Transverse colon (tissue), 4 donors: ENCODE data around the gene TMX1. TPM values are rescaled to one million over a fixed set of nuclear protein-coding genes. Genes with fewer than 3 reads are reported as not detected.

Experiments used
- DNase-seq: peaks from one replicate; pipeline ENCODE4 v3.0.0-alpha.2; 2019
- H3K27ac ChIP-seq, 4 donors: fragments of 200-600 bp; sonication (generic); 2 replicates each; pipeline ENCODE4 v1.5.1; 2016 to 2018; ENCODE audit warnings: inconsistent platforms in 4 of 4
- H3K27me3 ChIP-seq: fragments of 200-600 bp; sonication (generic); 2 replicates; pipeline ENCODE4 v1.5.1; 2017; ENCODE audit warnings: inconsistent platforms
- H3K36me3 ChIP-seq, 4 donors: fragments of 200-600 bp; sonication (generic); 2 replicates each; pipeline ENCODE4 v1.5.1; 2017 to 2019; ENCODE audit warnings: inconsistent platforms in 4 of 4
- H3K4me1 ChIP-seq, 4 donors: fragments of 200-600 bp; sonication (generic); 2 replicates each; pipeline ENCODE4 v1.5.1; 2017 to 2020; ENCODE audit warnings: inconsistent platforms in 4 of 4
- H3K4me3 ChIP-seq, 4 donors: fragments of 200-600 bp; sonication (generic); 1 replicate in 1 of 4; 2 replicates in 3 of 4; pipeline versions ENCODE4 v1.5.1 to v1.6.1; 2017 to 2019; ENCODE audit warnings: inconsistent platforms in 4 of 4
- H3K9me3 ChIP-seq, 2 donors: fragments of 200-600 bp; sonication (generic); 2 replicates each; pipeline ENCODE4 v1.5.1; 2017 to 2019; ENCODE audit warnings: inconsistent platforms in 2 of 2
- CTCF ChIP-seq, 5 experiments: fragments of 200-600 bp in 3 of 5; fragments of 450-650 bp in 2 of 5; sonication (generic) in 3 of 5; IDR thresholded peaks; 1 replicate in 2 of 5; 2 replicates in 3 of 5; pipeline ENCODE4 v1.5.1; 2016 to 2017; ENCODE audit warnings: antibody characterized with exemption in 5 of 5, inconsistent platforms in 3 of 5, mild to moderate bottlenecking in 2 of 5, moderate library complexity in 1 of 5
- EP300 ChIP-seq: sonication (generic); formaldehyde crosslinking; IDR thresholded peaks from one replicate; pipeline ENCODE4 v1.6.1; 2017; ENCODE audit warnings: antibody characterized with exemption, low read depth
- POLR2A ChIP-seq: fragments of 450-650 bp; IDR thresholded peaks from one replicate; pipeline ENCODE4 v1.6.1; 2016; ENCODE audit warnings: antibody characterized with exemption, mild to moderate bottlenecking, moderate library complexity
- POLR2AphosphoS5 ChIP-seq, 3 donors: sonication (generic); formaldehyde crosslinking; IDR thresholded peaks; one replicate each; pipeline ENCODE4 v1.6.1; 2016; ENCODE audit warnings: antibody characterized with exemption in 3 of 3
- WGBS, 2 donors: methylation state at CpG; one replicate each; pipeline ENCODE4 v1.1.5; 2018; ENCODE audit warnings: low coverage in 1 of 2; 5-methylcytosine and 5-hydroxymethylcytosine counted together
- in situ Hi-C, 4 donors: fragments of 200-750 bp; cut with MboI; loops; one replicate each; pipeline versions ENCODE4 v1.15.0 to v1.15.1; 2017; ENCODE audit warnings: low sequenced_read_pairs in 3 of 4, low pct_ligation_motif_present in 1 of 4, low pct_unique_long_range_greater_than_20kb in 1 of 4
- intact Hi-C: fragments of 100-400 bp; cut with DNase I; formaldehyde crosslinking; loops from one replicate; pipeline ENCODE4 v1.15.1; 2023; ENCODE audit warnings: low total_unique reads
- total RNA-seq, 4 donors: library from RNA; depleted of rRNA; stranded (reverse); fragments of >200 nt; gene quantifications; one replicate each; pipeline ENCODE4 v1.1.0, GENCODE V29; 2016

Gene TMX1
- total RNA-seq, 4 donors from 2014 or later: 8.0 to 44.5 (median 35.1) TPM

- TF ChIP-seq CTCF (IDR thresholded peaks at IDR 0.05): no peak
- TF ChIP-seq EP300: no peak
- no peak for TF ChIP-seq POLR2AphosphoS5 (IDR thresholded peaks at IDR 0.05)
- no peak for TF ChIP-seq POLR2A
- H3K9me3 ChIP-seq: no peaks in the 10 kb centered on the region
- H3K27ac ChIP-seq: no peak overlapping the region
- no peaks in the 10 kb centered on the region for H3K27me3 ChIP-seq
- 89 to 100% methylated on average over 1 to 3 of the region's 3 CpGs for WGBS, 2 donors
- H3K36me3 ChIP-seq: no peaks in the 10 kb centered on the region
- H3K4me3 ChIP-seq: no peak overlapping the region
- H3K4me1 ChIP-seq: peaks cover 5 to 18% (median 9%) of the 10 kb centered on the region in 4 donors
- in situ Hi-C loops: loop anchor here (25.0 kb wide), 2 partner anchors 665 to 690 kb away; partner anchors contain the start of gene RTRAF (in 2 of the 4)
- DNase-seq: no peak
- intact Hi-C loops: no loop called here
Measured at GRCh38 chr14:51297066-51297465, 57.0 kb downstream of the TMX1 start.

- Histone ChIP-seq H3K9me3 (no peaks in the 10 kb centered on the region), H3K4me3 (no peak overlapping the region), H3K27ac (no peak overlapping the region), H3K36me3 (no peaks in the 10 kb centered on the region), H3K4me1 (no peaks in the 10 kb centered on the region), H3K27me3 (no peaks in the 10 kb centered on the region)
- WGBS, 2 donors: 88 to 90% methylated on average over 1 of the region's 1 CpG
- intact Hi-C loops (no loop called here), in situ Hi-C loops (loop anchor here (25.0 kb wide), 2 partner anchors 663 to 688 kb away; partner anchors contain the start of gene RTRAF (in 2 of the 4))
- DNase-seq: no peak
- TF ChIP-seq POLR2AphosphoS5 (IDR thresholded peaks at IDR 0.05): no peak
- TF ChIP-seq CTCF (IDR thresholded peaks at IDR 0.05): no peak
- TF ChIP-seq POLR2A: no peak
- no peak for TF ChIP-seq EP300
Measured at GRCh38 chr14:51298895-51299294, 58.8 kb downstream of the TMX1 start.

DNA sequence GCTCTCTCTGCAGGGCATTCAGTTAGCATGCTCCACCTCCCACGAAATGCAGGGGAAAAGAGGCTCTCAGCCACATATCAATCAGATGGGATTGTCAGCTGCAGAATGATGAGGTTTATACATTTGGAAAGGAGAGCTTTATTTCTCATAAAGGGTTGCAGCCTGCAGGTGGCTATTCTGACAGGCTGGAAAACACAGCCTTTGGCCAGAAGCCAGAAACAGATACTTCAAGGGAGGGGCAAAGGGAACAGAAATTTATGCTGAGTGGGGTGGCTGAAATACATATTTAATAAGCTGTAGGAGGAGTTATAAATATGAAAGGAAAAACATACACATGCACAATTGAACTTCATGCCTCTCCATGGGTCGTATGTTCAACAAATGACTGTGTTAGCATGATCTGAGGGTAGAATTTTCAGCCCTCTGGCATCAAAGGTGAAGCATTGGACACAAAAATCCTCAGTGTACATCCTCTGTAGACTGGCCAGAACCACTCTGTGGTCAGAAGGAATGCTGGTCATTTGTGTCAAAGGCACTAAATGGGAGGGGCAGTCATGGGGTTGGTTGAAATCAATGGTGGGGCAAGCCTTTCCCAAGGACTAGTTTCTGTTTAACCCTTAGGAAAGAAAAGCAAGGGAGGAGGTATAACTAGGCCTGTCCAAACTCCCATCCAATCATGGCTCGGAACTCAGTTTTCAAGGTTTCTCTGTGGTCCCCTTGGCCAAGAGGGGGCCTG, 62.4 kb downstream of the TMX1 start:
- no peak for DNase-seq
- in situ Hi-C loops (no loop called here), intact Hi-C loops (no loop called here)
- TF ChIP-seq POLR2AphosphoS5 (IDR thresholded peaks at IDR 0.05) (no peak), CTCF (IDR thresholded peaks at IDR 0.05) (no peak), POLR2A (no peak), EP300 (no peak)
- Histone ChIP-seq H3K4me1 (peaks cover 0 to 6% (median 0%) of the 10 kb centered on the region in 4 donors), H3K27me3 (no peaks in the 10 kb centered on the region), H3K9me3 (no peaks in the 10 kb centered on the region), H3K4me3 (no peak overlapping the region), H3K36me3 (no peaks in the 10 kb centered on the region), H3K27ac (no peak overlapping the region)
- 74 to 80% methylated on average over 2 to 3 of the region's 3 CpGs for WGBS, 2 donors

- peak overlapping the region in 2 of 4 donors; percentile 15 to 30 for H3K27ac ChIP-seq
- H3K27me3 ChIP-seq: no peaks in the 10 kb centered on the region
- no peaks in the 10 kb centered on the region for H3K36me3 ChIP-seq
- no peaks in the 10 kb centered on the region for H3K9me3 ChIP-seq
- peaks cover 0 to 6% (median 0%) of the 10 kb centered on the region in 4 donors for H3K4me1 ChIP-seq
- no peak for DNase-seq
- WGBS, 2 donors: 48 to 63% methylated on average over 4 to 5 of the region's 5 CpGs
- in situ Hi-C loops: no loop called here
- H3K4me3 ChIP-seq: no peak overlapping the region
- TF ChIP-seq EP300: no peak
- TF ChIP-seq POLR2A: no peak
- no peak for TF ChIP-seq POLR2AphosphoS5 (IDR thresholded peaks at IDR 0.05)
- TF ChIP-seq CTCF (IDR thresholded peaks at IDR 0.05): no peak
- intact Hi-C loops: no loop called here
Measured at GRCh38 chr14:51304438-51304837, 64.4 kb downstream of the TMX1 start.
